ENCODE measurements around the gene SPRED3.
"Not testable (repeated sequence)": the region's sequence is repeated elsewhere in the genome, so short reads cannot be mapped to it uniquely, and the experiment has no call there.

Gene SPRED3, protein sequence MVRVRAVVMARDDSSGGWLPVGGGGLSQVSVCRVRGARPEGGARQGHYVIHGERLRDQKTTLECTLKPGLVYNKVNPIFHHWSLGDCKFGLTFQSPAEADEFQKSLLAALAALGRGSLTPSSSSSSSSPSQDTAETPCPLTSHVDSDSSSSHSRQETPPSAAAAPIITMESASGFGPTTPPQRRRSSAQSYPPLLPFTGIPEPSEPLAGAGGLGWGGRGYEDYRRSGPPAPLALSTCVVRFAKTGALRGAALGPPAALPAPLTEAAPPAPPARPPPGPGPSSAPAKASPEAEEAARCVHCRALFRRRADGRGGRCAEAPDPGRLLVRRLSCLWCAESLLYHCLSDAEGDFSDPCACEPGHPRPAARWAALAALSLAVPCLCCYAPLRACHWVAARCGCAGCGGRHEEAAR

DNA sequence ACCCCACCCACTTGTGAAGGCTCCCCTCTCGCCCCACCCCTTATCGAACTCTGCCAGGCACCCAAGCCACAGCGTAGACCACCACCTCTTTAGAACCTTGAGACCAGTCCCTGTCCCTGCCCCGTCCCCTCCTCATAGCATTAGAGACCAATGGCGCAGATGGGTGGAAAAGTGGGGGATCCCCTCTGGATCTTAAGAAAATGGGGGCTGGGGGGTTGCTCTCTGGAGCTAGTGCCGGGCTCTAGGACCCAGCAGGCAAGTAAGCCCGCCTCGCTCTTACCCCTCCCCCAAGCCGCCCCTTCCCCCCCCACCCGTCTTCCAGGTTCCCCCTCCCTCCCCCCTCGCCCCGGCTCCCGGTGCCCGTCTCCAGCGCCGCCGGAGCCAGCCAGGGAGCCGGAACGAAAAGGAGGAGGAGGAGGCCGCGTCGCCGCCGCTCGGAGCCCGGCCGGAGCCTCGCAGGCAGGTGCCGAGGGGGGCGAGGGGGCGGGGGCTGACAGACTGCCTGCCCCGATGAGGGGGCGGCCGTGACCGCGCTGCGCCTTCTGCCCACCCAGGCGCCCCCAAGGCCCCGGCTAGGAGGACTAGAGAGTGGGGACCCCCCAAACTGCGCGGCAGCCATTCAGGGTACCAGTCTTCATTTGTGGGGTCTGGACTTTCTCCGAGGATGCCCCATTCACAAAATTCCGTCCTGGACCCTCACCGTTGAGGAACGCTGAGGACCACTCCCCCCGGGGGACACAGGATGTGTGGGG is at the start of gene SPRED3:
Gene SPRED3, plus strand, starts transcription at position 349 of the 752 bp plus-strand sequence. CDS start 1,606 bp downstream, outside the sequence.
- DNase-seq (ENCODE audit: low read depth in 2 of 2) = no peak

DNA sequence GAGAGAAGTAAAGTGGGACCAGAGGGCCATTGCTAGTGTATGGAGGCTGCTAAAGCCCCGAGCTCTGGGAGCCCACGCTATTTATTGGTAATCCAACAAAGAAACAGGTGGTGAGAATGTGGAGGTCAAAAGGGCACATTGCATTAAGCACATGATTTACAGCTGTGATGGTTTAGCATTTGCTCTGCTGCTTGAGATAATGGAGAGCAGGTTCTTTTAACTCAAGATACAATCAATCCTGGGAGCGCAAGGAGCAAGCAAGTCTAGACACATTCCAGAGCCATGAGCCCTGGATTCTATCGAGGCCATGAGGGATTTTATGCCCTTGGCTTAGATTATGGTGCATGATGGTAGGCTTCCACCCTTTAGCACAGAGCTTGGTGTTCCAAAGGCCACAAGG is 49.5 kb upstream of the SPRED3 start:
- DNase-seq (ENCODE audit: low read depth in 2 of 2) = not testable (repeated sequence)

DNA sequence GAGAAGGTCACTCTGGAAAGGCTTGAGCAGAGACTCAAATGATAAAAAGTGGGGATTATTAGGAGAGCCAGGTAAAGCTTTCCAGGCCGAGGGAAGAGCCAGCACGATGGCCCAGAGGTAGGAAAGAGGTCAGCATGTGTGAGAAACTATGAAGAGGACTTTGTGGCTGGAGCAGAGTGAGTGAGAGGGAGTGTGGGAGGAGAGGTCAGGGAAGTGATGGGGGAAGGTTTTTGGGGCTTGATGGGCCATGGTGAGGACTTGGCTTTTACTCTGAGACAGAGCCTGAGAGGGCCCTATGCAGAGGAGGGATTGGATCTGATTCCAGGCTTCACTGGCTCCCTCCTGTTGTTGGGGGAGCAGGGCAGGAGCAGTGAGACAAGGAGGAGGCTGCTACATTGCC is 47.6 kb upstream of the SPRED3 start:
- no peak for DNase-seq (ENCODE audit: low read depth in 2 of 2)

DNA sequence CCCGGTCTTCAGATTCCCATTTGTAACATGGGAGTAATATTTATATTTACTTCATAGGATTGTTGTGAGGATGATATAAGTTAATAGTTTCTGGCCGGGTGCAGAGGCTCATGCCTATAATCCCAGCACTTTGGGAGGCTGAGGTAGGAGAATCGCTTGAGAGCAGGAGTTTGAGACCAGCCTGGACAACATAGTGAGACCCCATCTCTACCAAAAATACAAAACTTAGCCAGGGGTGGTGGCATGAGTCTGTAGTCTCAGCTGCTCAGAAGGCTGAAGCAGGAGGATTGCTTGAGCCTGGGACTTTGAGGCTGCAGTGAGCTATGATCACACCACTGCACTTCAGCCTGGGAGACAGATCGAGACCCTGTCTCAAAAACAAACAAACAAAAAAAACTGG is 41.7 kb upstream of the SPRED3 start:
- DNase-seq (ENCODE audit: low read depth in 2 of 2) = no peak

DNA sequence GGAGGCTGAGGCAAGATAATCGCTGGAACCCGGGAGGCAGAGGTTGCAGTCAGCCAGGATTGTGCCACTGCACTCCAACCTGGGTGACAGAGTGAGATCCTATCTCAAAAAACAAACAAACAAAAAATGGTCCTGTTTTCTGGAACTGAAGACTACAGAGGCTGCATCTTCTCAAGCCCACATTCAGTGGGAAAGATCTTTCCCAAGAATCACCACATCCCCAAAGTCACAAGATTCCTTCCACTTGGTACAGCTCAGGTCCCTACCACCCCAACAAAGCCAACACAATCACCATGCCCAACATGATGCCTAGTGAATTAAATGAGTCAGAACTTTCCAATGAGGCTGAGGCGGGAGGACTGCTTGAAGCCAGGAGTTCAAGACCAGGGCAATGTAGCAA is 37.6 kb upstream of the SPRED3 start:
- no peak for DNase-seq (ENCODE audit: low read depth in 2 of 2)

DNA sequence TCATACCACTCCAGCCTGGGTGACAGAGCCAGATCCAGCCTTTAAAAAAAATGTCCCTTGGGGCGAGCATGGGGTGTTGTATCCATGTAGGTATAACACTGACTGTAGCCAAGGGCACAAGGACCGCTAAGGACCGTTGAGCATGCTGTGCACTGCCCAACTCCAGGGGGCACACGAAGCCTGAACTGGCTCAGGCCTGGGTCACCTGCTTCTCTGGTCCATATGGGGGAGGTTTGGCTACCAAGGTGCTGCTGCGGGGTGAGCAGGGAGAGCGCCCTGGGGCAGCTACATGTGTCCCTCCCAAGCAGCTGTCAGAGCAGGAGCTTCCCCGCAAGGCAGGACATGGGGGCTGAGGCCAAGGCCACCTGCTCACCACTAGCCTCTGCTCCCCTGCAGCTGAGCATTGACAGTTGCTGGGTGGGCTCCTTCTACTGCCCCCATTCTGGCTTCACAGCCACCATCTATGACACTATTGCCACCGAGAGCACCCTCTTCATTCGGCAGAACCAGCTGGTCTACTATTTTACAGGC is 36.6 kb upstream of the SPRED3 start:
- no peak for DNase-seq (ENCODE audit: low read depth in 2 of 2)

DNA sequence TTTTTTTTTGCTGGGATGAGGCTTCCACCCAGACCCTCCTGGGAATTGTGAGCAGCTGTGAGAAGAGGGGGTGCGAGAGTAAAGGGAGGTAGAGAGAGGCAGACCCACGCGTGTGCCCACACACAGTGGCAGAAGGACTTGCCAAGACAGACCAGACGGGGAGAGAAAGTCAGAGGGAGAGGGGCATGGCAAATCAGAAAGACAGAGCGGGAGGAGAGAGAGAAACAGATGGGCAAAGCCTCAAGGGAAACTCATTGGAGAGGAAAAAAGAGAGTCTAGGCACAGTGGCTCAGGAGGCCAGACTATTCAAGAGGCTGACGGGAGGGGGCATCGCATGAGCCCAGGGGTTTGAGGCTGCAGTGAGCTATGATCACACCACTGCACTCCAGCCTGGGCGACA is 35.9 kb upstream of the SPRED3 start:
- no peak for DNase-seq (ENCODE audit: low read depth in 2 of 2)

DNA sequence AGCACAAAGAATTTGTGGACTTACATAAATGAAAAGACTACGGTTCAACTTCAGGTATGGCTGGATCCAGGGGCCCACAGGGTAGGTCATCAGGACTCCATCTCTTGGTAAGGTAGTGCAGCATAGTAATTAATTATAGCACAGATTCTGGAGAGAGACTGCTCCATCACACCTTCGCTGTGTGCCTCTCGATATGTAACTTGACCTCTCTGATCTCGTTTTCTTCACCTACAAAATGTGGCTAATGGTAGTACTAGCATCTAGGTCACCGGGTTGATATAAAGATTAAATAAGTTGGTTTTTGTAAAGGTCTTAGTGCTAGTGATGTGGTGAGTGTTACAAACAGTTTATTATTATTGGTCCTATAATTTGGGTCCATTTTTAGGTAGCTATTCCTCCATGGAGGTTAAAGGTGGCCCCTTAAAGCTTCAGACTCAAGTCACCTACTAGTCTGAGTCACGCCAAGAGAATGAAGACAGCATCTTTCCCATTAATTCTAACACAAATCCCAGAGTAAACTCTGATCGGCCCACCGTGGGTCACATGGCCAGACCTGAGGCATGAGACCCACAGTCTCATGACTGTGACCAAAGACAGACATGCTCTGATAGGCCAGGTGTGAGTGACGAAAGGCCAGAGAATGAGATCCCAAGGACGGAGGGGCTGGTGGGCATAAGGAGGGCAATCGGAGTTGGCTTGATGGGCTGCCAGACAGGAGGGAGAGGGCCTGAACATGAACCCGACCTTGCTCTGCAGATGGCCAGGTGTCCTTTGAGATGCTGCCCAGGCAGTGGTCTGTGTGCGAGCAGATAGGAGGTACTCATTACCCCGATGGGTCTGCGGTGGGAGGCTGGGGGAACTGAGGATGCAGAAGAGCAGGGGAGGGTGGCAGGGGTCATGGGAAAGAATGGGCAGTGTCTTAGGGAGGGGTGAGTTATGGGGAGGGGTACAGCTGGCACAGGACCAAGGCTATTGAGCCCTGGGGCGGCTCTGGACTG is 32.5 kb upstream of the SPRED3 start:
- no peak for DNase-seq (ENCODE audit: low read depth in 2 of 2)

DNA sequence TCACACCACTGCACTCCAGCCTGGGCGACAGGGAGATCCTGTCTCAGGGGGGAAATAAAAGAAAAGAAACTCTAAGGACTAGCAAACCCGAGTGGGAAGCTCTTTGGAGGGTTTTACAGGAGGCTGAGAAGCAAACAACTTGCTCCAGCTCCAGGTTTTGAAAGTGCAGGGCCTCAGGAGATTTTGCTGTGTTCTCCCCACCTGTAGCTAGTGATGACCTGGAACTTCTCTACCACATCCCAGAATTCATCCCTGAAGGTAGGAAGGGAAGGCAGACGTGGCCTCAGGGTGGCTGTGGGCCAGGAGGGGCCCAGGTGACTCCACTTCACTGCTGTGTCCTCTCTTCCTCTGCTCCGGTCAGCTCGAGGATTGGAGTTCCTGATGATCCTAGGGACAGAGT is 30.4 kb upstream of the SPRED3 start:
- no peak for DNase-seq (ENCODE audit: low read depth in 2 of 2)

DNA sequence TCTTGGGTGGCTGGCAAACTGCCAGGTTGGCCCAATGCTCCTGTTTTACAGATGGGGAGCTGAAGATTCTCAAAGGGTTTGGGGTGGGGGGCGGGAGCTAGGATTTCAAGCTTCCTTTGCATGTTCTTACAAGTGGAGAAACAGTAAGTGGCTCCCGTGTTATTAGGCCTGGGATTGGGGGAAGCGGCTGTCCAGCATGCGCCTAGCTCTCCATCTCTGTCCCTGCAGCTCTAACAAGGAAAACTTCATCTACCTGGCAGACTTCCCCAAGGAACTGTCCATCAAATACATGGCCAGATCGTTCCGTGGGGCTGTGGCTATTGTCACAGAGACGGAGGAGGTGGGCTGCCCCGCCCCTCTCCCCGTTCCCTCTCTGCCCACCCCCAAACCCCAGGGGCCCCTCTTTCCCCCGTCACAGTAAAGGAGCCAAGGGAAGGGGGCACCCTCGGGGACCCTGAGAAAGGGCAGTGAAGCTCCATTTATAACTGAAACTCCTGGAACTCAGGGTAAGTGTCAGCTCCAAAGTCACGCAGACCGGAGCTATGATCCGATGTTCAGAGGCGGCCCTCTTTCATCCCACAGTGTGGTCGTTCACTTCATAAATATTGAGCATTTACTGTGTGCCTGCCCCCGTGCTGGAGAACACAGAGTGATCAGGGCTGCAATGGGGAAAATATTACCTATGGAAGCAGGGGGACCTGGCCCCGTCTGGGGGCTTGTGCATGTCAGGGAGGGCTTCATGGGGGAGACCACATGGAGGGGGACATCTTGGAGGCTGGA is 29.1 kb upstream of the SPRED3 start:
- no peak for DNase-seq (ENCODE audit: low read depth in 2 of 2)

DNA sequence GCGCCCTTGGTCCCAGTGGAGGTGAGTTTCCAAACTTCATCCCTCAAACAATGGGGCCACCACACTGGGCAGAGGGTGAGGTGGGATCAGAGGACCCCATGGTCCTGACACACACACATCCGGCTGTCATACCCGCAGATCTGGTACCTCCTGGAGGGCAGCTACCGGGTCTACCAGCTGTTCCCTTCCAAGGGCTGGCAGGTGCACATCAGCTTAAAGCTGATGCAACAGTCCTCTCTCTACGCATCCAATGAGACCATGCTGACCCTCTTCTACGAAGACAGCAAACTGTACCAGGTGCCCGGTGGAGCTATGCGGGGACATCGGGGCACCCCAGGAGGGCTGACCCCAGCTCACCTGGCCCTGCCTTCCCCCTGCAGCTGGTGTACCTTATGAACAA is 28.1 kb upstream of the SPRED3 start:
- DNase-seq (ENCODE audit: low read depth in 2 of 2) = no peak

DNA sequence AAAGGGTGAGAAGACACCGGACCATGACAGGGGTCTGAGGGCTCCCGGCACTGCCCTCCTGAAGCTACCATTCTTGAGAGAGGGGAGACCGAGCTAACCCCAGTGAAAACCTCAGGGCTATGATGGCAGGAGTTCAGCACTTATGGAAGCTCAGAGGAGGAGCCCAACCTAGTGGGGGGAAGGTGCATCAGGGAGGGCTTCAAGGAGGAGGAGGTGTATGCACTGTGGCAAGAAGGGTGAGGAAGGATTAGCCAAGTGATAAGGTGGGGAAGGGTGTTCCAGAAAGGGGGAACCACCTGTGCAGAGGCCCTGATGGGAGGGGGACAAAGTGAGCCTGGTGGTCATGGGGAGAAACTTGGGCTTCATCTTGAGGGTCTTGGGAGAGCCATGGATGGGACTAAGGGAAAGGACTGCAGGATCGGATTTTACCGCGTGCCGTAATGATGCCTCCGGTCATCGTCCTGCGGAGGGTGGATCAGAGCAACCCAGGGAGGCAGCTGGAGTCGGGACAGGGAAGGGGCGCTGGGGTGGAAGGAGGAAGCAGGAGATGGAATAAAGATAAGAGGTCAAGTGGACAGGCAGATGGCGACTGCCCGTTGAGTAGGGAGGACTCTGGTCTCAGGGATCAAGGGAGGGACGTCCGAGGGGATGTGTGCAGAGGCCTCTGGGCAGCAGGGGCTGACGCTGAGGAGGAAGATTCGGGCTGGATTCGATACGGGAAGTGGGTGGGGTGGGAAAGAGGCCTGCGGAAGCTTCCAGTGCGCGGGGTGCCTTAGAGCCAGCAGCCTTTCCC is 27.5 kb upstream of the SPRED3 start:
- no peak for DNase-seq (ENCODE audit: low read depth in 2 of 2)

DNA sequence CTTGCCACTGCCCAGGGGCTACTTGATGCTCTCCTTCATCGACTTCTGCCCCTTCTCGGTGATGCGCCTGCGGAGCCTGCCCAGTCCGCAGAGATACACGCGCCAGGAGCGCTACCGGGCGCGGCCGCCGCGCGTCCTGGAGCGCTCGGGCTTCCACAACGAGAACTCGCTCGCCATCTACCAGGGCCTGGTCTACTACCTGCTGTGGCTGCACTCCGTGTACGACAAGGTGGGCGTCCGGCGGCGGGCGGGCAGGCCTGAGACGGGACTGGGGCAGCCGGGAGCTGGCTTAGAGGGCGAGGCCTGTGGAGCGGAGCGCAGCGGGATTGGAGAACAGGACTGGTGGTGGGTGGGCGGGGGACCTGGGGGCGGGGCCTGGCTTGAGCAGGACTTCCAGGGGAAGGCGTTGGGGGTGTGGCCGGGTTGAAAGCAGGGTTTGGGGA is 26.8 kb upstream of the SPRED3 start:
- peak in 1 of 2 donors; percentile 27 for DNase-seq (ENCODE audit: low read depth in 2 of 2)

DNA sequence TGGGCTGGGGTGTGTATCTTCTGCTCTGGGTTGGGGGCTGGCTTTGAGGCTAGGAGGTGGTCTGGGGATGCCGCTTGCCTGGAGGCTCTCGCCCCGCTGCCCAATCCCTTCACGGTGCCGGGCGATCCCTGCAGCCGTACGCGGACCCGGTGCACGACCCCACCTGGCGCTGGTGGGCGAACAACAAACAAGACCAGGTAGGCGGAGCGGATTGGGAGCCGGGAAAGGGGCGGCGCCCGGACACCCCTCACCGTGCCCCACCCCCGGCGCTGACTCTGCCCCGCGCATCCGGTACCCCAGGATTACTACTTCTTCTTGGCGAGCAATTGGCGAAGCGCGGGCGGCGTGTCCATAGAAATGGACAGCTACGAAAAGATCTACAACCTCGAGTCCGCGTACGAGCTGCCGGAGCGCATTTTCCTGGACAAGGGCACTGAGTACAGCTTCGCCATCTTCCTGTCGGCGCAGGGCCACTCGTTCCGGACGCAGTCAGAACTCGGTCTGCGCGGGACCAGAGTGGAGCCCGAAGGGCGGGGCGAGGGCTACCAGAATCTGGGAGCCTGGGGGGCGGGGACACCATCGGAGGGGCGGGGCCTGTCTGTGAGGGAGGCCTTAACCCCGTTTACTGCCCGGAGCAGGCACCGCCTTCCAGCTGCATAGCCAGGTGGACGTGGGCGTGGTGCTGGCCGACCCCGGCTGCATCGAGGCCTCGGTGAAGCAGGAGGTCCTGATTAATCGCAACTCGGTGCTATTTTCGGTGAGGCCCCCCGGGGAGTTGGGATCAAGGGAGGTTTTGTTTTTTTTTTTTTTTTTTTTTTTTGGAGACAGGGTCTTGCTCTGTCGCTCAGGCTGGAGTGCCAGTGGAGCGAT is 26.2 kb upstream of the SPRED3 start:
- DNase-seq (ENCODE audit: low read depth in 2 of 2) = peak; percentile 37 to 42

DNA sequence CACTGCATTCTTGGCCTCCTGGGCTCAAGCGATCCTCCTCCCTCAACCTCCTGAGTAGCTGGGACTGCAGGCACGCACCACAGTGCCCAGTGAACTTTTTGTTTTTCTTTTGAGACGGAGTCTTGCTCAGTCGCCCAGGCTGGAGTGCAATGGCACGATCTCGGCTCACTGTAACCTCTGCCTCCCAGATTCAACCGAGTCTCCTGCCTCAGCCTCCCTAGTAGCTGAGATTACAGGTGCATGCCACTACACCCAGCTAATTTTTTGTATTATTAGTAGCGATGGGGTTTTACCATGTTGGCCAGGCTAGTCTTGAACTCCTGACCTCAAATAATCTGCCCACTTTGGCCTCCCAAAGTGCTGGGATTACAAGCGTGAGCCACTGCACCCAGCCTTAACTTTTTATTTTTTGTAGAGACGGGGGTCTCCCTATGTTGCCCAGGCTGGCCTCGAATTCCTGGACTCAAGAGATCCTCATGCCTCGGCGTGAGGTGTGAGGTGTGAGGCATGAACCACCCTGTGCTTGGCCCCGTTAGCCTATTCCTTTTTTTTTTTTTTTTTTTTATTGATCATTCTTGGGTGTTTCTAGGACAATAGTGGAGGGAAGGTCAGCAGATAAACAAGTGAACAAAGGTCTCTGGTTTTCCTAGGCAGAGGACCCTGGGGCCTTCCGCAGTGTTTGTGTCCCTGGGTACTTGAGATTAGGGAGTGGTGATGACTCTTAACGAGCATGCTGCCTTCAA is 25.4 kb upstream of the SPRED3 start:
- not testable (repeated sequence) for DNase-seq (ENCODE audit: low read depth in 2 of 2)

DNA sequence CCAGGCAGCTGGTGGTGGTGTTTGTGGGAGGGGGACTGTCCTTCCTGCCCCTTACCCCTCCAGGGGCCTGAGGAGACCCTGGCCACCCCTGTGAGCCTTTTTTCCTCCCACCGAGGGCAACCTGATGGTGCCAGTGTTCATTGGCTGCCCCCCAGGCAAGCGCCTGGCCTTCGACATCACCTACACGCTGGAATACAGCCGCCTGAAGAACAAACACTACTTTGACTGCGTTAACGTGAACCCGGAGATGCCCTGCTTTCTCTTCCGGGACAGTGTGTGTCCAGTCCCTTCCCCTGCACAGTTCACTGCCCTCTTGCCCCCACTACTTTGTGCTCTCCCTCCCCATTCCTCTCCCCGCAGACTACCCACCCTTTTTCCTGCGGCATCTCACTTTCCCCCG is 21.5 kb upstream of the SPRED3 start:
- DNase-seq (ENCODE audit: low read depth in 2 of 2) = no peak

DNA sequence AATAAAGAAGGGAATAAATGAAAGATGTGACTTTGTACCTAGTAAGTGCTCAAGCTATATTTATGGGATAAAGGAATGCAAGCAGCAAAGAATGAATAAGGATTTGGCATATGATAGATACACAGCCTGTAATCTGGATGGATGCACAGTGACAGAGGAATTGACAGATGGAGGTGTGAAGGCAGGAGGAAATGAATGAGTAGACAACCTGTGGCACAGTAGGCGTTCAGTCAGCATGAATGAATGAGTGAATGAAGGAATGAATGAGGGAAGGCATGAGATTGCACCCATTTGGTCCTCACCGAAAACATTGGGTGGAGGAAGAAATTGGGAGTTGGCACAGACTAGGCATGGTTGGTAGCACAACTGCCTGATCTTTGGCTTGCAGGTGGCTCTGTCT is 18.9 kb upstream of the SPRED3 start:
- no peak for DNase-seq (ENCODE audit: low read depth in 2 of 2)

DNA sequence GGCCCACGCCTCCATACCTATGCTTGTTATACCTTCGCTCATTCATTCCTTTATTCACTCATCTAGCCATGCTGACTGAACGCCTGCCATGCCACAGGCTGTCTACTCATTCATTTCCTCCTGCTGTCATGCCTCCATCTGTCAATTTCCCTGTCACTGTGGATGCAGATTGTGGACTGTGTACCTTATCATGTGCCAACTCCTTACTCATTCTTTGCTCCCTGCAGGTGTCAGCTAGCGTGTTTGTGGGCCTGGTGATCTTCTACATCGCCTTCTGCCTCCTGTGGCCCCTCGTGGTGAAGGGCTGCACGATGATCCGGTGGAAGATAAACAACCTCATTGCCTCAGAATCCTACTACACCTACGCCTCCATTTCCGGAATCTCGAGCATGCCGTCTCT is 18.2 kb upstream of the SPRED3 start:
- DNase-seq (ENCODE audit: low read depth in 2 of 2) = no peak
